ENCODE results near the gene LIN52.

The LIN52 gene

DNA sequence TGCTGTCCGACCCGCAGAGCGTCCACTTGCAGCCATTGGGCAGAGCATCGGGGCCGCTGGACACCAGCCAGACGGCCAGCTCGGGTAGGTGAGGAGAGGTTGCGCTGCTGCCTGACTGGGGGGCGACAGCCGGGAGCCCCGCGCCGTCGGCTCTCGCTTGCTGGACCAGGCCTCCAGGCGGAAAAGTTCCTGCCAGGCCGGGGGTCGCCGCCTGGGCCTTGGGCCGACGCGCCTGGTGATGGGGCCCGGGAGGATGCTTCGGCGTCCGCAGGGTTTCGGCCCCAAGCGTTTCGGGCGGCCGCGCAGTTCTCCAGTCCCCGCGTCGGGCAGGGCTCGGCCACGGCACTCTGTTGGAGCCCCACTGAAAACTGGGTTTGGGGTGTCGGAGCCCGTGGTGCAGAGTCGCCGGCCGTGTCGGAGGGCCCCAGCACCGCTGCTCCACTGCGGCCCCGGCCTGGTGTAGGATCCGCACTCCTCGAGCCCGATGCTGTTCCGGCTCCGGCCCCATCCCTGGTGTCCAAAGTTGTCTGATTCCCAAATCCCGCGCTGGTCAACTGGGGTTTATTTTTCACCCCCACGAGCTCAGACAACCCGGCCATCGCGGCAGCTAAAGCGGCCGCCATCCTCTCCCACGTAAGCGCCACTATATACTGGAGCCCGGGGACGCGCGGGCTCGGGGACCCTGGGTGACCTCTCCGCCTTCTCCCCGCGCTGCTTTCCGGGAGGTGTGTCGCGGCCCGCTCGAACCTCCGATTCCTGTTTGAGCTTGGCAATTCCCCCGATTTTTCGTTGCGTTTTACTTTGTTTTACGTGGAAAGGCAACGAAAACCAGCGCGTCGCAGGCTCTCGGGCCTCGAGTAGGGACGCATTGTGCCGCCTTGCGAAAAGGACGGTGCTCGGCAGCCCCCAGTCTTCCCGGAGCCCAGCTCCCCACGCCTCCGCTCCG, 155.4 kb downstream of the LIN52 start:
- TF ChIP-seq CTCF (IDR thresholded peaks at IDR 0.05) = no peak

GRCh38 chr14:74240794-74241651, 156.3 kb downstream of the LIN52 start:
- no peak for TF ChIP-seq CTCF (IDR thresholded peaks at IDR 0.05)

DNA sequence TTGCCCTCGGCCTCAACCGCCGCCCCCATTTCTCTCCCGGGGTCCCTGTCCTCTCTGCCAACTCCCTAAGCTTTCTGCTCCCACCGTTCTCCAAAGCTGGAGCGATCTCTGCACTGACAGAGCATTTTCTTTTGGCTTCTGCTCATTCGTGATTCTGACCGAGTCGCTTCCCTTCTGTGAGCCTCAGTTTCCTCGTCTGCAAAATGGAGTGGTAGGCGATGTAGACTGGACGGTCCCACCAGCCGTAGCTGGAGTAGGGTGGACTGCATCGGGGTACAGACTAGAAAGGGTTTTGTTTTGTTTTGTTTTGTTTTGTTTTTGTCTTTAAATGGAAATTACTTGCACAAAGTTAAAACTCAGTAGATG, 156.9 kb downstream of the LIN52 start:
- TF ChIP-seq CTCF (IDR thresholded peaks at IDR 0.05) = no peak

DNA sequence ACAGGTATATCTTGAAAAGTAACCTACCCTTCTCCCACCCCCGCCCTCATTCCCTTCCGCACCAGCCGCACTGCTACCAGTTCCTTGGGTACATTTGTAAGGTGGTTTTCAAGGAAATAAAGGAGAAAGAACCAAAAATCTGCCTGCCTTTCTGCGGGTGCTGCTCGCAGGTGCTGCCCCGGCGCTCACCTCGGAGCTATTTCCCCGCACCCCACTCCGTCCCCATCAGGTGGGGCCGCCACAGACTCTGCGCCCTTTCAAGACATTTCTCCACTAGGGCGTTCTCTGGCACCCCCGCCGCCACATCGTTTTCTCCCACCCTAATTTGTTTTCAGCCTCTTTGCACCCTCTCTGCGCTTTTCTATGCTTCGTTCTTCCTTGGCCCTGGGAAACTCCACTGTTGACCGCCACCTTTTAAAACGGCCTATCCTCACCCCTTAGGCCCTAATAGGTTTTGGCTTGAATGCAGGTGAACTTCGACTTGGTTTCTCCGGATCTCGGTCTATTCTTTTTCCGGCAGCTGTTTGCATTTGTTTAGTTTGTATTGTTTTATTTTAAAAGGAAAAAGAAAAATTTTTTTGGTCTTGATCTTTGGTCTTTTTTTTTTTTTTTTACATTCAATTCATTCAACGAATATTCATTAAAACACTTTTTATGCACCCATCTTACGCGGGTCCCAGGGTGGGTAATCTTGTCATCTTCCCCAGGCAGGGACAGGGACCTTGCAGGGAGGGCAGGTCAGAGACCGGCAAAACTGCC, 157.4 kb downstream of the LIN52 start:
- TF ChIP-seq CTCF (IDR thresholded peaks at IDR 0.05) = no peak

DNA sequence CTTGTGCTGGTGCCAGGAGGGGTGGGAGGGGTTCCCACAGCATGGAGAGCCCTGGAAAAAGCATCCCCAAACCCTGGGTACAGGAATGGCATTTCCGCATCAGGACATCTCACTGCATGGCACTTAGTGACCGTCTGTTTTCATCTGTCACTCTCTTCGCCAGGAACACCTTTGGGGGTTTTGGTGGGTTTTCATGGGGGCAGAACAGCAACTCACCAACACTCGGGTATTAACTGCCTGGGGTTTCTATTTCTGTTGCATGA, 158.0 kb downstream of the LIN52 start:
- no peak for TF ChIP-seq CTCF (IDR thresholded peaks at IDR 0.05)

- no peak for TF ChIP-seq CTCF (IDR thresholded peaks at IDR 0.05)
Observed at GRCh38 chr14:74243051-74243450, 158.3 kb downstream of the LIN52 start.

GRCh38 chr14:74244115-74244514, 159.4 kb downstream of the LIN52 start:
- TF ChIP-seq CTCF (IDR thresholded peaks at IDR 0.05) = no peak

Measured in LNCAP (cell line).